ENCODE results near the gene RABGEF1.

DNA sequence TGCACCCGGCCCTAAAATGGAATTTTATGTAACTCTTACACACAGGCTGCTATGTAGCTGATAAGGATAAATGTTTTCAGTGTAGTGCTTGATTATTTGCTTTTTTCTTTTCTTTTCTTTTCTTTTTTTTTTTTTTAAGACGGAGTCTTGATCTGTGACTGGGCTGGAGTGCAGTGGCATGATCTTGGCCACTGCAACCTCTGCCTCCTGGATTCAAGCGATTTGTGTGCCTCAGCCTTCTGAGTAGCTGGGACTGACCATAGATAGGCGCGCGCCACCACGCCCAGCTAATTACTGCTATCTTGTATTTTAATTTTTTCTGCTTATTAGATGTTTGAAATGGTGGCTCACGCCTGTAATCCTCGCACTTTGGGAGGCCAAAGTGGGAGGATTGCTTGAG is 3.4 kb downstream of the RABGEF1 start:
- TF ChIP-seq EZH2 (IDR thresholded peaks at IDR 0.05; ENCODE audit: insufficient read depth, poor library complexity, severe bottlenecking) = no peak
- TF ChIP-seq EZH2phosphoT487 (IDR thresholded peaks at IDR 0.05; ENCODE audit: insufficient read depth, low read depth) = no peak
